Measurements from ENCODE around the gene HLA-B. TPM values are rescaled to one million over a fixed set of nuclear protein-coding genes. Genes with fewer than 3 reads are reported as not detected.

Gene HLA-B
- total and polyA plus RNA-seq, 5 donors from 2014 or later = 4,778 to 8,618 (median 7,917) TPM

Other genes with a start within 250 kb of the HLA-B start
- not detected for gene C6orf15, start 244.6 kb downstream of the HLA-B start, total RNA-seq
- gene C6orf15, start 244.6 kb downstream of the HLA-B start, polyA plus RNA-seq = not detected
- not detected for gene PSORS1C1, start 242.4 kb downstream of the HLA-B start, total RNA-seq
- not detected for gene PSORS1C1, start 242.4 kb downstream of the HLA-B start, polyA plus RNA-seq
- not detected for gene CDSN, start 236.7 kb downstream of the HLA-B start, total RNA-seq
- gene CDSN, start 236.7 kb downstream of the HLA-B start, polyA plus RNA-seq = not detected
- not detected for gene PSORS1C2, start 218.1 kb downstream of the HLA-B start, total RNA-seq
- gene PSORS1C2, start 218.1 kb downstream of the HLA-B start, polyA plus RNA-seq = not detected
- gene CCHCR1, start 199.4 kb downstream of the HLA-B start, total RNA-seq = 27.2 TPM
- 1 to 10 TPM; 3.5 to 6.9 (median 6.2) TPM for gene CCHCR1, start 199.4 kb downstream of the HLA-B start, polyA plus RNA-seq
- 10.9 TPM for gene TCF19, start 198.6 kb downstream of the HLA-B start, total RNA-seq
- 10 to 100 TPM in 2 of 4 donors, 1 to 10 TPM in 2; 8.3 to 13.3 (median 11.2) TPM for gene TCF19, start 198.6 kb downstream of the HLA-B start, polyA plus RNA-seq
- not detected for gene POU5F1, start 186.5 kb downstream of the HLA-B start, total RNA-seq
- gene POU5F1, start 186.5 kb downstream of the HLA-B start, polyA plus RNA-seq = under 1 TPM in 1 of 4 donors, not detected in 3; 0.27 TPM
- gene HLA-C, start 85.1 kb downstream of the HLA-B start, total RNA-seq = 2,142 TPM
- 1,000 to 10,000 TPM; 1,832 to 3,568 (median 2,760) TPM for gene HLA-C, start 85.1 kb downstream of the HLA-B start, polyA plus RNA-seq
- 15.9 TPM for gene MICA, start 46.4 kb upstream of the HLA-B start, total RNA-seq
- gene MICA, start 46.4 kb upstream of the HLA-B start, polyA plus RNA-seq = 10 to 100 TPM in 1 of 4 donors, 1 to 10 TPM in 3; 6.4 to 10.6 (median 7.5) TPM
- 22.0 TPM for gene MICB, start 141.0 kb upstream of the HLA-B start, total RNA-seq
- 10 to 100 TPM in 3 of 4 donors, 1 to 10 TPM in 1; 7.8 to 13.7 (median 12.3) TPM for gene MICB, start 141.0 kb upstream of the HLA-B start, polyA plus RNA-seq
- not detected for gene MCCD1, start 171.8 kb upstream of the HLA-B start, total RNA-seq
- not detected for gene MCCD1, start 171.8 kb upstream of the HLA-B start, polyA plus RNA-seq
- 603 TPM for gene DDX39B, start 184.8 kb upstream of the HLA-B start, total RNA-seq
- 100 to 1,000 TPM; 105 to 116 (median 110) TPM for gene DDX39B, start 184.8 kb upstream of the HLA-B start, polyA plus RNA-seq
- 3.9 TPM for gene ATP6V1G2, start 189.4 kb upstream of the HLA-B start, total RNA-seq
- 1 to 10 TPM; 1.1 to 1.8 (median 1.3) TPM for gene ATP6V1G2, start 189.4 kb upstream of the HLA-B start, polyA plus RNA-seq
- 4.6 TPM for gene NFKBIL1, start 190.4 kb upstream of the HLA-B start, total RNA-seq
- gene NFKBIL1, start 190.4 kb upstream of the HLA-B start, polyA plus RNA-seq = 1 to 10 TPM; 4.7 to 9.4 (median 6.9) TPM
- gene LTA, start 215.1 kb upstream of the HLA-B start, total RNA-seq = 15.6 TPM
- 10 to 100 TPM; 12.8 to 20.0 (median 13.9) TPM for gene LTA, start 215.1 kb upstream of the HLA-B start, polyA plus RNA-seq
- 21.8 TPM for gene TNF, start 218.4 kb upstream of the HLA-B start, total RNA-seq
- gene TNF, start 218.4 kb upstream of the HLA-B start, polyA plus RNA-seq = 1 to 10 TPM in 3 of 4 donors, under 1 TPM in 1; 0.48 to 3.1 (median 2.2) TPM
- gene LTB, start 225.2 kb upstream of the HLA-B start, total RNA-seq = 493 TPM
- 1,000 to 10,000 TPM; 1,104 to 1,480 (median 1,402) TPM for gene LTB, start 225.2 kb upstream of the HLA-B start, polyA plus RNA-seq
- 12.9 TPM for gene LST1, start 229.1 kb upstream of the HLA-B start, total RNA-seq
- 10 to 100 TPM in 1 of 4 donors, 1 to 10 TPM in 3; 8.0 to 10.9 (median 8.7) TPM for gene LST1, start 229.1 kb upstream of the HLA-B start, polyA plus RNA-seq
- gene NCR3, start 235.8 kb upstream of the HLA-B start, total RNA-seq = 8.6 TPM
- 10 to 100 TPM; 30.8 to 86.6 (median 39.2) TPM for gene NCR3, start 235.8 kb upstream of the HLA-B start, polyA plus RNA-seq